HG03159 (cell line): ENCODE results near the gene CD27.
"Not testable (repeated sequence)": the region's sequence is repeated elsewhere in the genome, so short reads cannot be mapped to it uniquely, and the experiment has no call there.

Experiments used
- ATAC-seq: cut with Tn5 transposase; IDR thresholded peaks from one replicate; pipeline ENCODE4 v1.9.1; 2021; ENCODE audit warnings: mild to moderate bottlenecking, moderate library complexity; ENCODE audit not compliant: unreplicated experiment

CD27 gene

GRCh38 chr12:6444704-6445688, at the start of gene CD27:
CD27 (plus strand) TSS chr12:6444955; CDS start chr12:6445096, 141 bp downstream.
- ATAC-seq = no peak

GRCh38 chr12:6396031-6396430, 48.7 kb upstream of the CD27 start:
- no peak for ATAC-seq

- no peak for ATAC-seq
Observed at GRCh38 chr12:6399884-6400644, 44.7 kb upstream of the CD27 start.

GRCh38 chr12:6404390-6404789, 40.4 kb upstream of the CD27 start:
- ATAC-seq = no peak

- no peak for ATAC-seq
Observed at GRCh38 chr12:6405963-6406362, 38.8 kb upstream of the CD27 start.

GRCh38 chr12:6407236-6407954, 37.4 kb upstream of the CD27 start:
- no peak for ATAC-seq

- no peak for ATAC-seq
Observed at GRCh38 chr12:6416596-6416995, 28.2 kb upstream of the CD27 start.

GRCh38 chr12:6418796-6419195, 26.0 kb upstream of the CD27 start:
- no peak for ATAC-seq

GRCh38 chr12:6420364-6420763, 24.4 kb upstream of the CD27 start:
- ATAC-seq = no peak

GRCh38 chr12:6423267-6424007, 21.3 kb upstream of the CD27 start:
- peak; percentile 40 for ATAC-seq

GRCh38 chr12:6424008-6424347, 20.8 kb upstream of the CD27 start:
- ATAC-seq = no peak

GRCh38 chr12:6424866-6425265, 19.9 kb upstream of the CD27 start:
- no peak for ATAC-seq

GRCh38 chr12:6425590-6426531, 18.9 kb upstream of the CD27 start:
- ATAC-seq = no peak

- peak; percentile 55 for ATAC-seq
Observed at GRCh38 chr12:6426882-6427671, 17.7 kb upstream of the CD27 start.

GRCh38 chr12:6427796-6428195, 17.0 kb upstream of the CD27 start:
- not testable (repeated sequence) for ATAC-seq

GRCh38 chr12:6428326-6428725, 16.4 kb upstream of the CD27 start:
- no peak for ATAC-seq

GRCh38 chr12:6430124-6430989, 14.4 kb upstream of the CD27 start:
- no peak for ATAC-seq

- no peak for ATAC-seq
Observed at GRCh38 chr12:6432991-6433390, 11.8 kb upstream of the CD27 start.
